HG02943 (cell line): ENCODE data around the gene ANGPTL8.

Source experiments
- ATAC-seq: cut with Tn5 transposase; IDR thresholded peaks from one replicate; pipeline ENCODE4 v1.9.1; 2021; ENCODE audit warnings: mild to moderate bottlenecking, low read depth, moderate library complexity; ENCODE audit not compliant: unreplicated experiment

The ANGPTL8 gene

GRCh38 chr19:11257846-11258380 lies 18.5 kb downstream of the ANGPTL8 start:
- ATAC-seq = no peak

- ATAC-seq = no peak
Observed at GRCh38 chr19:11260996-11261395, 21.6 kb downstream of the ANGPTL8 start.

GRCh38 chr19:11261431-11261970 lies 22.1 kb downstream of the ANGPTL8 start:
- no peak for ATAC-seq

GRCh38 chr19:11261971-11262839 lies 22.8 kb downstream of the ANGPTL8 start, which contains the start of gene DOCK6:
TSS of gene DOCK6 (minus strand) at chr19:11262524. CDS start at chr19:11262440, 84 bp downstream.
- no peak for ATAC-seq

- no peak for ATAC-seq
Observed at GRCh38 chr19:11263726-11264125, 24.3 kb downstream of the ANGPTL8 start.

- no peak for ATAC-seq
Observed at GRCh38 chr19:11264452-11265176, 25.2 kb downstream of the ANGPTL8 start.

- no peak for ATAC-seq
Observed at GRCh38 chr19:11265177-11265784, 25.9 kb downstream of the ANGPTL8 start.

- ATAC-seq = no peak
Observed at GRCh38 chr19:11265785-11266236, 26.4 kb downstream of the ANGPTL8 start.

- no peak for ATAC-seq
Observed at GRCh38 chr19:11267316-11268085, 28.1 kb downstream of the ANGPTL8 start.

GRCh38 chr19:11268783-11269267 lies 29.4 kb downstream of the ANGPTL8 start:
- no peak for ATAC-seq

- ATAC-seq = no peak
Observed at GRCh38 chr19:11269408-11269807, 30.0 kb downstream of the ANGPTL8 start.

- no peak for ATAC-seq
Observed at GRCh38 chr19:11273296-11273695, 33.9 kb downstream of the ANGPTL8 start.

GRCh38 chr19:11273989-11274388 lies 34.6 kb downstream of the ANGPTL8 start:
- ATAC-seq = no peak

- ATAC-seq = no peak
Observed at GRCh38 chr19:11274533-11275086, 35.2 kb downstream of the ANGPTL8 start.

GRCh38 chr19:11278670-11279069 lies 39.3 kb downstream of the ANGPTL8 start:
- ATAC-seq = no peak

- no peak for ATAC-seq
Observed at GRCh38 chr19:11279505-11280236, 40.3 kb downstream of the ANGPTL8 start.

GRCh38 chr19:11281356-11282049 lies 42.1 kb downstream of the ANGPTL8 start:
- no peak for ATAC-seq

GRCh38 chr19:11284515-11284914 lies 45.1 kb downstream of the ANGPTL8 start:
- no peak for ATAC-seq
